Hematopoietic multipotent progenitor cell treated with erythropoietin and hydrocortisone succinate and interleukin-3 and kit ligand, for 17 days (in vitro differentiated cells): ENCODE results near the gene PRIMA1.

Source experiments
- DNase-seq: peaks from one replicate; pipeline ENCODE4 v3.0.0-alpha.2; 2015; ENCODE audit warnings: low spot score

Gene PRIMA1

GRCh38 chr14:93794756-93795155 lies 6.5 kb upstream of the PRIMA1 start:
- no peak for DNase-seq

GRCh38 chr14:93793555-93794324 lies 5.5 kb upstream of the PRIMA1 start:
- DNase-seq, result no peak

DNA sequence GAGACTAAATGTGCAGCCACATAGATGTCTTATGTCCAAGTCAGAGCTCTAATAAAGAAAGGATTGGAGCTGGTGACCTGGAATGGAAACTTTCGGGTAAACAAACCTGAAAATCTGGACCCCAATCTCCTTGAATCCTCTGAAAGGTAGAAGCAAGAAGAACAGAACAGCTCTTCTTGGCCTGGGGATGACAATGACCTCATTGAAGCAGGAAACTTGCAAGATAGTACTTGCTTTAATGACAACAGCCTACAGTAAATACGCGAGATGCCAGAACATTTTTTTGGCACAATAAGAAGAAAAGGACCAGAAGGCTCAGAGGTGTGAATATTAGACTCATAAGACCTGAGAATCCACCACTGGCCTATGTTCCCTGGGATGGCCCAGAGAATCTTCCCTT lies 4.1 kb upstream of the PRIMA1 start:
- no peak for DNase-seq

DNA sequence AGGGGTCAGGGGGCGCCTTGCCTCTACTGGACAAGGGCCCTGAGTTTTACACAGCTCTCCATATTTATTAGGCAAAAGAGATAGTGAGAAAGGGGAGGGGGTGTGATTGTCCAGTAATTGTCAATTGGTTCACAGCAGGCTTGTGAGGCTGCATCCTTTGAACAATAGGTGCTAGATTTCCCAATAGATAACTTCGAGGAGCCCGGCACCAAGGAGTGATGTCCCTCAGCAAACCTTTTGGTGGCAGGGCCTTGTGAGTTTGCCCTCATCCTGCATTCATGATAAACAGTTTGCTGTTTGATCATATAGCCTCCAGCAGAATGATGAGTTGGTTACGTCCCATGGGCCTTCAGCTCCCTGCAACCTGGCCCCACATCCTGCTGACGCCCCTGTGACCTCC lies 2.7 kb upstream of the PRIMA1 start:
- DNase-seq, result no peak

DNA sequence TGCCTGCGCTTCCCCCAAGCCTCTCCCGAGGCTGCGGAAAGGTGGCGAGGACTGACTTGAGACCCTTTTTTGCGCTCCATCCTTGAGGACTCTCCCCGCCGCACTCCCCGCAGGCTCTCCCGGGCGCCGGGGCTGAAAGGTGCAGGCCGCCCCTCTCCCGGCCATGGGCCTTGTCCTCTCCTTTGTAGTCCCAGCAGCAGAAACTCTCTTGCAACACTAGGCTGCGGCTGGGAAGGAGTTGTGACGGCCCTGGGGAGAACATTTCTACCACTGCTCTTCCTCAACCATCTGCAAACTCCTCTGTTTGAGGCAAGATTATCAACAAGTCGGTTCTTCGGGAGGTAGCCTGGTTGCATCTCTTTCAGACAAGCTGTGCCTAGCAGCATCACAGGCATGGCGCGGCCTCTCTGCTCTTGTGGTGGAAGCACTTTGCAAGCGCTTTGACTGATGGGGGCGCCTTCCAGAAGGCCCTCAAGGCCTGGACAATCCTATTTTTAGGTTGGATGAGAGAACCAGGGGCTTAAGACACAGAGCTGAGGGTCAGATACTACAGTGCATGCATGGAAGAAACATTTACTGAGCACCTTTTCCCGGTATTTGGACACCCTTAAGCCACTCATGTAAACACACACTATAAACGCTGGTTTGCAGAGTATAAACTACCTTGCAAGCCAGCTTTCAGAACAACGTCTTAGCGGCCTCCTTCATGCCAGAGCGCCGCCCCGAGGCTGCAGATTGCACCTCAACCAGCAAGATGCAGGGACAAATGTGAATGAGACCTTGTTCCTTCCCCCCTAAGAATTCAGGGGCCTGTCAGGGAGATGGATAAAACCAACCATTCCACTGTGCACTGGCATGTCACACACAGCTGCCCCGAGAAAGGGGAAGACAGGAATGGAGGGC lies 1.2 kb upstream of the PRIMA1 start:
- DNase-seq, result no peak

DNA sequence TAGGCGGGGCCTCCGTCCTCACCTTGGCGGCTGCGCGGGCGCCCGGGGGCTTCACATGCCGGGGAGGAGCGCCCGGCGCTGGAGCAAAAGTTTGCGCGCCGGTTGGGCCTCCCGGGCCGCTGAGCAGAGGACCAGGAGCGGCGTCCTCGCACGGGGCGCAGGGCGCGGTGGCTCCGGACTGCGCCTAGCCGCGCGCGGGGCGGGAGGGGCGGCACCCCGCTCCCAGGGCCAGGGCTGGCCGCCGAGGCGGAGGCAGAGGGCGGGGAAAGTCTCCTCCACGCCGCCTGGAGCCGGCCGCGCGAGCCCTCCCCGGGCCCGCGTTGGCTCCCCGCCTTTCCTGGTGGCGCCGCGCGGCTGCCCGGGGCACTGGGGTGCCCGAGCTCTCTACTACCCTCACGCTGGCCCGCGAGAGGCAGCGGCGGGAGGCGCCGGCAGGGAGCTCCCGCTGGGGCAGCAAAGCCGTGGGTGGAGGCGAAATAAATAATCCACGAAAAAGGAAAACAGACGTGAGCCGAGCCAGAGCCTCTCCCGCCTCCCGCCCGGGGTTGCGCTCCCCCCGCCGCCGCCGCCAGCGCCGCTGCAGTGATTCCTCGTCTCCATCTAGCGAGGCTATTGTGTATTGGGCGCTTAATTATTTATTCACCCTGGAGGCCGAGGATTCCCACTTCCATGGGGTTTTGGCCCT lies 400 bp upstream of the PRIMA1 start:
- no peak for DNase-seq

- no peak for DNase-seq
Measured at GRCh38 chr14:93787465-93788292, 606 bp downstream of the PRIMA1 start.

GRCh38 chr14:93785423-93785822 lies 2.9 kb downstream of the PRIMA1 start:
- DNase-seq, result no peak

- DNase-seq, result no peak
Measured at GRCh38 chr14:93784878-93785277, 3.4 kb downstream of the PRIMA1 start.

DNA sequence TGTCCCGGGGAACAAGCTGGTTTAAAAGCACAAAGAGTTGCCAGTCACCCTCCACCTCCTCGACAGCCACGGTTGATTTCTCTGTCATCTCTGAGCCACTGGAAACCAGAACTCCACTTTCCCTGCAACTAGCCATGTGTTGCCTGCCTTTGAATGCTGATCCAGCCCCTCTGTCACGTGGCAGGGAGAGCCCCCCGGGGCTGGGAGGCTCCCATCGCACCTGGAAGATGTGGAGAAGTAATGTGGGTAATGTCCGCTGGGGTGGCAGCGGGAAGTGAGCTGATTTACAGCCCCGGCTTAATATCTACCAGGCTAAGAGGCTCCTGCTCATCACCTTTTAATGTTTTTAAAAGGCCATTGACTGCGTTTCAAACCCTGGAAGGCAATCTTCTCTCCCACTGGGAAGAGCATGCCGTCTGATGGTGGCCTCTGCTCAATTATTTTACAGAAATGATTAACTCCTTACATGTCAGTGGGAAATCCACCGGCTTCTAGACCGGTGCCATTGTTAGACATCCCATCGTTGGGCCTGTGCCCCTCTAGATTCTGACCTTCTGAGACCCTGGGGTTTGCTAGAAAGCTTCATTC lies 7.4 kb downstream of the PRIMA1 start:
- no peak for DNase-seq

GRCh38 chr14:93778856-93779629 lies 9.2 kb downstream of the PRIMA1 start:
- DNase-seq, result no peak

- DNase-seq, result no peak
Measured at GRCh38 chr14:93778453-93778852, 9.8 kb downstream of the PRIMA1 start.

DNA sequence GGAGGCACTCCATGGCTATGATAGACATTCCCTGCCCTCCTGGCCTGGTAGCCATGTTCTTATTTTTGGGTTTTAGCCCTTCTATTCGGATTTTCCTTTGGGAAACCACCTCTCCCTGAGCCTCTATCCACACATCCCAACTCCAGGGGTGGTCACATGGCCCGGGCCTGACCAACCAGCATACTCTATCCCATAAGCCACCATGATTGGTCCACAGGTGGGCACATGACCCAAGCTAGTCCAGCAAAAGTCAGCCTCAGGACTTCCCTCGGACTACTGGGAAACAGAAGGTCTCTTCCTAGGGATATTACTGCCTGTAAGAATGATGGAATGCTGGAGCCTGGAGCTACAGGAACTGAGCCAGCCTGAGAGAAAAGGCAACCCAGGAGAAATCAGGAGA lies 12.5 kb downstream of the PRIMA1 start:
- no peak for DNase-seq

GRCh38 chr14:93775158-93775557 lies 13.1 kb downstream of the PRIMA1 start:
- no peak for DNase-seq

GRCh38 chr14:93772263-93772662 lies 16.0 kb downstream of the PRIMA1 start:
- no peak for DNase-seq

- DNase-seq, result no peak
Measured at GRCh38 chr14:93765970-93766369, 22.3 kb downstream of the PRIMA1 start.

GRCh38 chr14:93765155-93765554 lies 23.1 kb downstream of the PRIMA1 start:
- DNase-seq, result no peak

GRCh38 chr14:93764211-93764659 lies 24.1 kb downstream of the PRIMA1 start:
- no peak for DNase-seq

DNA sequence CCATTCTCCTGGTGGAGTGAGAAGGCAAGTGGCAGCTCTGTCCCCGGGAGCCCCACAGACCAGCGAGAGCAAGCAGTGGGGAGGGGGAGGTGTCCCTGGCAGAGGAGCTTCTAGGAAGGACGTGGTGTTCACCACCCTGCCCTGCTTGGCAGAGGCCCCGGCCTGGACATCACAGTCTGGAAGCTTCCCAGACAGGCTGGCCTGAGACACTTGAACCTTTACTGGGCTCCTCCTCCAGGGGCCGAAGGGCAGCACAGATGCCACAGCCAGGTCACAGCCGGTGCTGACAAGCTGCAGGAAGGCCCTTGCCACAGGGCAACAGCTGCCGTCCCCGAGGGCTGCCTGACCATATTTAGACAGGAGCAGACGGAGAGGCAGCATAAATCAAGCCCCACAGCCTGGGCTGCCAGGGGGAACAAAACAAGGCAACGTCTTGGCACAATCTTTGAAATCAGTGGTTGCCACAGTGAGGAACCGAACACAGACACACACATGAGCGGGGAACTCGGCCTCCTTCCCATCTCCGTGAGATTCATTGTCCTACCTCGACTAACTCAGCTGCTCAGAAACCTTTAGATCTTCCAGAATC lies 28.5 kb downstream of the PRIMA1 start:
- no peak for DNase-seq

DNA sequence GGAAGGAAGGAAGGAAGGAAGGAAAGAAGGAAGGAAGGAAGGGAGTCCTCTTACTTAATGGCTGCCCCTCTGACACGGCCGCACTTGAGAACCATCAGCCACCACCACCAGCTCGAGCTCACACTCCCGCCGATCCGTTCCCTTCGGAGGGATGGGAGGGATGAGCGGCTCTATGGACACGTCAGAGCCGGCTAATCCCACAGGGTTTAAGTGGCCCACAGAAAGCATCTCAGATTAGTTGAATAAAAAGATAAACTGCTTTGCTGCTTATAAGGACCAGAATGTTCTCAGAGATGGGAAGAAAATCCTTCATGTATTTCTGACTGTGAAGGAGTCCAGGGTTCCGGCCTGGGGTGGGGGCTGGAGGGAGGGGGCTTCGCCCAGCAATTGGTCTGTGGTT lies 31.1 kb downstream of the PRIMA1 start:
- DNase-seq, result no peak
